ENCODE data around the gene NDOR1.
"Not testable (repeated sequence)": the region's sequence is repeated elsewhere in the genome, so short reads cannot be mapped to it uniquely, and the experiment has no call there.

Gene NDOR1

GRCh38 chr9:137245450-137246421, 40.2 kb downstream of the NDOR1 start:
- DNase-seq, result no peak

GRCh38 chr9:137247135-137247915, 41.8 kb downstream of the NDOR1 start:
- no peak for DNase-seq

- no peak for DNase-seq
These were observed 42.3 kb downstream of the NDOR1 start for GRCh38 chr9:137247916-137248175.

- no peak for DNase-seq
These were observed 45.1 kb downstream of the NDOR1 start for GRCh38 chr9:137250329-137251193.

- no peak for DNase-seq
These were observed 45.6 kb downstream of the NDOR1 start, which contains the start of gene STPG3 for GRCh38 chr9:137251194-137251461. TSS of gene STPG3 (plus strand) at chr9:137251286. CDS start at chr9:137251287, 1 bp downstream.

- no peak for DNase-seq
These were observed 46.2 kb downstream of the NDOR1 start for GRCh38 chr9:137251490-137252268.

GRCh38 chr9:137252555-137253506, 47.3 kb downstream of the NDOR1 start:
- no peak for DNase-seq

GRCh38 chr9:137253717-137254623, 48.5 kb downstream of the NDOR1 start:
- DNase-seq, result no peak

- DNase-seq, result peak; percentile 29 to 80
These were observed 49.3 kb downstream of the NDOR1 start, which contains the start of gene NELFB for GRCh38 chr9:137254624-137255447. TSS of gene NELFB (plus strand) at chr9:137255327.

GRCh38 chr9:137255448-137256114, 50.1 kb downstream of the NDOR1 start:
- DNase-seq, result peak in 1 of 2 experiments; percentile 34

GRCh38 chr9:137256362-137256761, 50.9 kb downstream of the NDOR1 start:
- DNase-seq, result no peak

- no peak for DNase-seq
These were observed 51.4 kb downstream of the NDOR1 start for GRCh38 chr9:137256856-137257255.

- not testable (repeated sequence) for DNase-seq
These were observed 56.8 kb downstream of the NDOR1 start for GRCh38 chr9:137262173-137262908.

GRCh38 chr9:137262909-137263285, 57.4 kb downstream of the NDOR1 start:
- no peak for DNase-seq

GRCh38 chr9:137263506-137263905, 58.0 kb downstream of the NDOR1 start:
- no peak for DNase-seq

- DNase-seq, result no peak
These were observed 58.6 kb downstream of the NDOR1 start for GRCh38 chr9:137264067-137264466.

- DNase-seq, result no peak
These were observed 60.1 kb downstream of the NDOR1 start for GRCh38 chr9:137265496-137266161.

Data from NCI-H446 (cell line).